Ascending aorta (tissue), 2 donors: ENCODE data around the gene MAML2. TPM values are rescaled to one million over a fixed set of nuclear protein-coding genes. Genes with fewer than 3 reads are reported as not detected.

ENCODE experiments used
- DNase-seq, 2 donors: peaks; one replicate each; pipeline ENCODE4 v3.0.0-alpha.2; 2019; ENCODE audit warnings: low spot score in 2 of 2
- H3K27ac ChIP-seq, 2 donors: fragments of 200-600 bp; sonication (generic); one replicate each; pipeline ENCODE4 v1.5.1; 2016 to 2017; ENCODE audit warnings: mild to moderate bottlenecking in 1 of 2
- H3K27me3 ChIP-seq: fragments of 200-600 bp; sonication (generic); one replicate; pipeline ENCODE4 v1.5.1; 2017
- H3K36me3 ChIP-seq, 2 donors: fragments of 200-600 bp; sonication (generic); one replicate each; pipeline ENCODE4 v1.5.1; 2016
- H3K4me1 ChIP-seq, 2 donors: fragments of 200-600 bp; sonication (generic); one replicate each; pipeline ENCODE4 v1.5.1; 2016 to 2017; ENCODE audit warnings: mild to moderate bottlenecking in 1 of 2
- H3K4me3 ChIP-seq, 2 donors: fragments of 200-600 bp; sonication (generic); one replicate each; pipeline ENCODE4 v1.5.1; 2016 to 2017; ENCODE audit warnings: mild to moderate bottlenecking in 1 of 2
- H3K9me3 ChIP-seq, 2 donors: fragments of 200-600 bp; sonication (generic); one replicate each; pipeline ENCODE4 v1.5.1; 2016
- intact Hi-C: fragments of 100-400 bp; cut with DNase I; formaldehyde crosslinking; loops from one replicate; pipeline ENCODE4 v1.15.1; 2023
- total RNA-seq: library from RNA; depleted of rRNA; stranded (reverse); fragments of >200 nt; gene quantifications from one replicate; pipeline ENCODE4 v1.1.0, GENCODE V29; 2016
- TF ChIP-seq, protein P1 (sequence below), 3 experiments: fragments of 200-600 bp in 2 of 3; fragments of 450-650 bp in 1 of 3; sonication (generic) in 2 of 3; IDR thresholded peaks; one replicate each; pipeline ENCODE4 v1.5.1; 2016 to 2019; ENCODE audit warnings: antibody characterized with exemption in 3 of 3, mild to moderate bottlenecking in 1 of 3, moderate library complexity in 1 of 3

Gene MAML2
- total RNA-seq, 1 donor from 2014 or later, result 13.2 TPM

DNA sequence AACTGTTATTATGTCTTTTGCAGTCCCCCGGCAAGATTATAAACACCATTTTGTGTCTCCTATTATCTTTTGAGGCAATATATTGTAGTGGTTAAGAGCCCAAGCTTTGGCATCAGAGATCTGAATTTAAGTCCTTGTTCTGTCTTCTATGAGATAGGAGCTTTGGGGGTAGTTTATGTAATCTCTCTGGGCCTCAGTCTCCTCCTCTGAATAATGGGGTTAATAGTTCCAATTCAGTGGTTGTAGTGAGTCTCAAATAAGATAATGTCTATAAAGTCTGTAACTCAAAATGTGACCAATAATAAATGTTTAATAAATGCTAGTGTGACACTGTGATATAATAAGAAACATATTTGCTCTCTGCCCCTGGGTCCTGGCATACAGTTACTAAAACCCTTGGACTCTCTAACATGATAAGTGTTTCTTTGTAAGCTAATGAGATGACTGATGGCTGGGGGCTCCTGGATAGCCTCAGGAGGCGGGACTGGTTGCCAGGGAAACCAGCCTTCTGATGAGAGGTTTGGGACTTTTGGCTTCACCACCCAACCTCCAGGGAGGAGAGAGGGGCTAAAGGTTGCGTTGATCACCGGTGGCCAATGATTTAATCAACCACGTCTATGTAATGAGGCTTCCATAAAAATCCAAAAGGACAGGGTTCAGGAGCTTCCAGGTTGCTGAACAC, 235.7 kb downstream of the MAML2 start:
- H3K27me3 ChIP-seq, result no peaks in the 10 kb centered on the region
- no peak for DNase-seq
- H3K27ac ChIP-seq, result no peak overlapping the region
- no peaks in the 10 kb centered on the region for H3K36me3 ChIP-seq
- no peaks in the 10 kb centered on the region for H3K9me3 ChIP-seq
- TF ChIP-seq, protein P1, sequence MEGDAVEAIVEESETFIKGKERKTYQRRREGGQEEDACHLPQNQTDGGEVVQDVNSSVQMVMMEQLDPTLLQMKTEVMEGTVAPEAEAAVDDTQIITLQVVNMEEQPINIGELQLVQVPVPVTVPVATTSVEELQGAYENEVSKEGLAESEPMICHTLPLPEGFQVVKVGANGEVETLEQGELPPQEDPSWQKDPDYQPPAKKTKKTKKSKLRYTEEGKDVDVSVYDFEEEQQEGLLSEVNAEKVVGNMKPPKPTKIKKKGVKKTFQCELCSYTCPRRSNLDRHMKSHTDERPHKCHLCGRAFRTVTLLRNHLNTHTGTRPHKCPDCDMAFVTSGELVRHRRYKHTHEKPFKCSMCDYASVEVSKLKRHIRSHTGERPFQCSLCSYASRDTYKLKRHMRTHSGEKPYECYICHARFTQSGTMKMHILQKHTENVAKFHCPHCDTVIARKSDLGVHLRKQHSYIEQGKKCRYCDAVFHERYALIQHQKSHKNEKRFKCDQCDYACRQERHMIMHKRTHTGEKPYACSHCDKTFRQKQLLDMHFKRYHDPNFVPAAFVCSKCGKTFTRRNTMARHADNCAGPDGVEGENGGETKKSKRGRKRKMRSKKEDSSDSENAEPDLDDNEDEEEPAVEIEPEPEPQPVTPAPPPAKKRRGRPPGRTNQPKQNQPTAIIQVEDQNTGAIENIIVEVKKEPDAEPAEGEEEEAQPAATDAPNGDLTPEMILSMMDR (IDR thresholded peaks at IDR 0.05), result no peak
- H3K4me3 ChIP-seq, result no peak overlapping the region
- H3K4me1 ChIP-seq, result peaks cover 7 to 14% of the 10 kb centered on the region in 2 donors
- intact Hi-C loops, result no loop called here

DNA sequence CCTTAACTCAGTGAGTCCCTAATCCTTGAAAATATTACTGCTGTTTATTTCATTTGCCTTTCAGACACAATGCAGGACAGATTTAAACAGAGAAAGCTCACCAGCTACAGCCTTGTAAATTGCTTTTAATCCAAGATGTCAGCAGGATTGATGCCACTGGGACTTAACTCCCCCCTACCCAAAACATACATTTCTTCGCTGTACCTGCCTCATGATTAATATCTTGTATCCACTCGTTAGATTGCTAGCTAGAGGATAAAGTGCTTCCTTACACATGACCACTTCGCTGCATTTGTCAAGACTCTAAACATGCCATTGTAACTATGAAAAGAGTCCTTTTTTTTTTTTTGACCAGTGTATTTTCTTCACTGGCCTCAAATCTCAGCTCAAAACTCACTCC, 236.3 kb downstream of the MAML2 start:
- intact Hi-C loops, result no loop called here
- Histone ChIP-seq H3K4me1 (peaks cover 5 to 10% of the 10 kb centered on the region in 2 donors), H3K4me3 (no peak overlapping the region), H3K27ac (no peak overlapping the region), H3K36me3 (no peaks in the 10 kb centered on the region), H3K9me3 (no peaks in the 10 kb centered on the region), H3K27me3 (no peaks in the 10 kb centered on the region)
- no peak for DNase-seq
- TF ChIP-seq, protein P1 (IDR thresholded peaks at IDR 0.05), result no peak

DNA sequence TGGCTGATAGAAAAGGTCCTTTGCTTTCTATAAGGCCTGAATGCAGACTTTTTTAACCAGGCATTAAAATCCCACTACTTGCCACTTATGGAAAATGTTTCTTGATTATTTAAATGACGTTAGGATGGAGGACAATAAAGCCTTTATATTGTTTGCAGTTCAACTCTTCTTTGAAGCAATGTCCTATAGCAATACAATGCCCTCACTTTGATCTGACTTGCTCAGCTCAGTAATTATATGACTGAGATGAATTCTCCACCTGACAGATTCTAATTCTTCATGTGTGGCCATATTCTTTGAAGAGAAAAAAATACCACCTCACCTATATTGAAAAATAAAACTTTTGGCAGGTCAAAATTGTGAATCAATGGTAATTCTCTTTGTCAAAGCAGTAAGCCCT, 237.1 kb downstream of the MAML2 start:
- no peaks in the 10 kb centered on the region for H3K36me3 ChIP-seq
- no peaks in the 10 kb centered on the region for H3K9me3 ChIP-seq
- no peak overlapping the region for H3K4me3 ChIP-seq
- intact Hi-C loops, result no loop called here
- no peak for DNase-seq
- no peaks in the 10 kb centered on the region for H3K27me3 ChIP-seq
- peaks cover 5 to 10% of the 10 kb centered on the region in 2 donors for H3K4me1 ChIP-seq
- TF ChIP-seq, protein P1 (IDR thresholded peaks at IDR 0.05), result no peak
- no peak overlapping the region for H3K27ac ChIP-seq

DNA sequence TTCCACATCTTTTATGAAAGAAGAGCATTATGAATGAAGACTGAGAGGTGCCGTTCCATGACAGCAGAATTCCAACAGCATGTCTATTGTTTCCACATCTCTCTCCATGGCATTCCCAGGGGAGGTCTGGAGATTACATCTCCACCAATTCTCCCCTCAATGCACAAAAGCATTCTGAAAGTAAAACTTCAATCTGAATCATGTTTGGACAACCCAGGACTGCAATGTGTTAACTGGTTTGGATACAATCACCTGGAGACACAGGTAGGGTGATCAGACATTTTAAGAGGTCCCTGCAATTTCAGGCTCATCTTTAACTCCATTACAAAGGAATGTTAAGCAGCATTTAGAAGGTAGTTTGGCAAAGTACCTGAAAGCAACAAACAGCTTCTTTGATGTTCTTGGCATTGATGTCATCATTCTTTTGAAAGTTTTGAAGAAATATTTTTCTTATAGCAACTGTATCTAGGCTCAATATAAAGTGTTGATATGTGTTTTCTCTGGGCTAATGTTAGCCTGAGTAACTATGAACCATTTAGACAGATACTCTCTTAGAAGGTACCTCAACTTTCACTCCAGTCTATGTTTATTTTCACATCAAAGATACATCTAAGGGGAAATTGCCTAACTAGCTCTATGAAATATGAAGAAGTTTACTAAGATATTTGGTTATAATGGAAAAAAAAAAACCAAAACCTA, 237.6 kb downstream of the MAML2 start:
- no peaks in the 10 kb centered on the region for H3K9me3 ChIP-seq
- H3K27me3 ChIP-seq, result no peaks in the 10 kb centered on the region
- H3K4me3 ChIP-seq, result no peak overlapping the region
- no peak for DNase-seq
- H3K27ac ChIP-seq, result no peak overlapping the region
- intact Hi-C loops, result no loop called here
- peaks cover 5 to 10% of the 10 kb centered on the region in 2 donors for H3K4me1 ChIP-seq
- H3K36me3 ChIP-seq, result no peaks in the 10 kb centered on the region
- TF ChIP-seq, protein P1 (IDR thresholded peaks at IDR 0.05), result no peak

DNA sequence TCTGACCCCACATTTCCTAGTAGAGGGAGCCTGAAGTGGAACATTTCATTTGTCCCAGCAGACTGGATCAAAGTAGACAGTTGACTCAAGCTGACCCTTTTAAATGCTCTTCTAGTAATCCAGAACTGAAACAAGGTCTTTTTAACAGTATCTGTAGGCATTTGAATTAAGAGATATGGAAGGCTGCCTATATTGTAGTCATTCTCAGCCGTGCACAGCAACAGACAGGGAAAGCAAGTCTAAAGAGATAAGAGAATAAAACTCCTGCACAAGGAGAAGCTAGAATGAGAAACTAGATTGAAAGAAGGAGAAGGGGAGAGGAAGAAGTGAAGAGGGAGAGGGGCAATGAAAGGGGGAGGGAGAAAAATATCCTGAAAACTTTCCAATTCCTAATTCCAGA, 238.5 kb downstream of the MAML2 start:
- H3K9me3 ChIP-seq, result no peaks in the 10 kb centered on the region
- peaks cover 5 to 10% of the 10 kb centered on the region in 2 donors for H3K4me1 ChIP-seq
- DNase-seq, result no peak
- TF ChIP-seq, protein P1 (IDR thresholded peaks at IDR 0.05), result no peak
- H3K36me3 ChIP-seq, result no peaks in the 10 kb centered on the region
- no peak overlapping the region for H3K27ac ChIP-seq
- H3K27me3 ChIP-seq, result no peaks in the 10 kb centered on the region
- no peak overlapping the region for H3K4me3 ChIP-seq
- intact Hi-C loops, result no loop called here
